Occipital lobe (tissue), 3 donors: Measurements from ENCODE around the gene CREG2. TPM values are rescaled to one million over a fixed set of nuclear protein-coding genes. Genes with fewer than 3 reads are reported as not detected.

Source experiments
- DNase-seq: peaks from one replicate; lab custom pipeline; 2025; lab: John Stamatoyannopoulos, UW
- small RNA-seq: library from RNA; depleted of rRNA; stranded (forward); fragments of <200 nt; gene quantifications from one replicate; pipeline ENCODE3, GENCODE V24; 2014
- total RNA-seq: library from RNA; depleted of rRNA; stranded (reverse); fragments of >200 nt; gene quantifications from one replicate; pipeline ENCODE4 v1.2.3, GENCODE V29; 2014

CREG2 gene
- total RNA-seq, 1 donor from 2014 or later = 4.8 TPM

- DNase-seq = peak; percentile 84
These were observed 78.7 kb downstream of the CREG2 start, which contains the start of gene RNF149 for GRCh38 chr2:101308432-101309210. RNF149 (minus strand) TSS chr2:101308701; CDS start chr2:101308588, 113 bp downstream.

GRCh38 chr2:101307950-101308431, 79.3 kb downstream of the CREG2 start:
- DNase-seq = no peak

GRCh38 chr2:101307503-101307902, 79.8 kb downstream of the CREG2 start:
- no peak for DNase-seq

- no peak for DNase-seq
These were observed 80.9 kb downstream of the CREG2 start for GRCh38 chr2:101306410-101306809.

- no peak for DNase-seq
These were observed 81.7 kb downstream of the CREG2 start for GRCh38 chr2:101305492-101306078.

GRCh38 chr2:101305035-101305434, 82.3 kb downstream of the CREG2 start:
- no peak for DNase-seq

- DNase-seq = no peak
These were observed 83.6 kb downstream of the CREG2 start for GRCh38 chr2:101303688-101304087.

- no peak for DNase-seq
These were observed 85.3 kb downstream of the CREG2 start for GRCh38 chr2:101302016-101302415.

GRCh38 chr2:101300836-101301235, 86.5 kb downstream of the CREG2 start:
- no peak for DNase-seq

- no peak for DNase-seq
These were observed 87.1 kb downstream of the CREG2 start for GRCh38 chr2:101300164-101300563.

- no peak for DNase-seq
These were observed 87.7 kb downstream of the CREG2 start for GRCh38 chr2:101299604-101300003.

GRCh38 chr2:101297383-101297782, 89.9 kb downstream of the CREG2 start:
- no peak for DNase-seq

GRCh38 chr2:101296371-101296770, 90.9 kb downstream of the CREG2 start:
- no peak for DNase-seq

GRCh38 chr2:101295895-101296294, 91.4 kb downstream of the CREG2 start:
- no peak for DNase-seq

Small RNA genes within 50 kb of the gene (small RNA-seq; reads per million reads assigned to genes)
- gene MIR5696 = not detected

Other genes with a start within 250 kb of the CREG2 start
- gene TBC1D8, start 236.1 kb downstream of the CREG2 start, total RNA-seq = 11.7 TPM
- 10.9 TPM for gene CNOT11, start 134.6 kb downstream of the CREG2 start, total RNA-seq
- 55.8 TPM for gene RNF149, start 78.8 kb downstream of the CREG2 start, total RNA-seq
- 0.47 TPM for gene RFX8, start 87.6 kb upstream of the CREG2 start, total RNA-seq